CD4-positive, alpha-beta memory T cell (primary cell): Measurements from ENCODE around the gene SKA2. TPM values are rescaled to one million over a fixed set of nuclear protein-coding genes. Genes with fewer than 3 reads are reported as not detected.
A peak's percentile ranks its signal among the peaks of the same experiment; 100 is the strongest.

Experiments
- CTCF ChIA-PET: fragments of 350-600 bp; sonication (Branson Sonifier 250); formaldehyde crosslinking; loops from one replicate; lab custom pipeline; 2021; ENCODE audit warnings: inconsistent platforms; ENCODE audit not compliant: partially characterized antibody; lab: Charles Lee
- POLR2A ChIA-PET: fragments of 350-600 bp; sonication (Branson Sonifier 250); formaldehyde crosslinking; loops from one replicate; lab custom pipeline; 2021; ENCODE audit not compliant: partially characterized antibody; lab: Charles Lee
- DNase-seq, 5 donors: peaks; one replicate each; pipeline versions ENCODE4 v3.0.0 to v3.0.0-alpha.2; 2020 to 2022; ENCODE audit warnings: mixed read lengths in 1 of 5
- H3K27ac ChIP-seq: one replicate; pipeline ENCODE4 v1.7.0; 2013; ENCODE audit warnings: low read depth, low read length
- H3K27me3 ChIP-seq: 2 replicates; pipeline ENCODE4 v1.7.0; 2013; ENCODE audit warnings: mild to moderate bottlenecking, low read length, moderate library complexity; ENCODE audit not compliant: insufficient read depth
- H3K36me3 ChIP-seq: 2 replicates; pipeline ENCODE4 v1.7.0; 2013; ENCODE audit warnings: mild to moderate bottlenecking, low read length, moderate library complexity; ENCODE audit not compliant: insufficient read depth
- H3K4me1 ChIP-seq: 2 replicates; pipeline ENCODE4 v1.7.0; 2013; ENCODE audit warnings: mild to moderate bottlenecking, low read length, moderate library complexity; ENCODE audit not compliant: insufficient read depth
- H3K4me3 ChIP-seq, 2 donors: one replicate each; pipeline ENCODE4 v1.7.0; 2013; ENCODE audit warnings: low read length in 2 of 2, mild to moderate bottlenecking in 1 of 2
- H3K9me3 ChIP-seq, 2 donors: one replicate each; pipeline ENCODE4 v1.7.0; 2013; ENCODE audit warnings: low read length in 2 of 2, control low read depth in 1 of 2; ENCODE audit not compliant: control insufficient read depth in 1 of 2
- H3K27ac Mint-ChIP-seq, 7 donors: one replicate each; pipeline ENCODE4 v1.8.0; 2020 to 2021; ENCODE audit warnings: mixed read lengths in 7 of 7, mild to moderate bottlenecking in 6 of 7, inconsistent platforms in 3 of 7, moderate library complexity in 3 of 7
- H3K27me3 Mint-ChIP-seq, 2 donors: one replicate each; pipeline ENCODE4 v1.8.0; 2020 to 2021; ENCODE audit warnings: mixed read lengths in 2 of 2
- H3K36me3 Mint-ChIP-seq, 2 donors: one replicate each; pipeline ENCODE4 v1.8.0; 2020 to 2021; ENCODE audit warnings: mixed read lengths in 2 of 2, inconsistent platforms in 1 of 2, mild to moderate bottlenecking in 1 of 2
- H3K4me1 Mint-ChIP-seq, 4 donors: one replicate each; pipeline ENCODE4 v1.8.0; 2020 to 2021; ENCODE audit warnings: mixed read lengths in 4 of 4, mild to moderate bottlenecking in 1 of 4
- H3K4me3 Mint-ChIP-seq, 8 donors: one replicate each; pipeline ENCODE4 v1.8.0; 2020 to 2021; ENCODE audit warnings: mixed read lengths in 8 of 8, mild to moderate bottlenecking in 7 of 8, moderate library complexity in 6 of 8, inconsistent platforms in 3 of 8
- H3K9me3 Mint-ChIP-seq, 8 donors: one replicate each; pipeline ENCODE4 v1.8.0; 2020 to 2021; ENCODE audit warnings: mixed read lengths in 8 of 8, mild to moderate bottlenecking in 5 of 8, inconsistent platforms in 3 of 8, moderate library complexity in 1 of 8
- intact Hi-C: fragments of 100-400 bp; cut with micrococcal nuclease; formaldehyde crosslinking; loops from one replicate; pipeline ENCODE4 v1.15.1; 2023
- polyA plus RNA-seq, 2 donors: library from polyadenylated mRNA; unstranded; fragments of 300-500 nt; fragmentation: Illumina TruSeq; gene quantifications; one replicate each; pipeline ENCODE4 v1.2.3, GENCODE V29; 2021
- total RNA-seq, 2 experiments: library from RNA; stranded (reverse); gene quantifications; one replicate each; pipeline ENCODE4 v1.2.3, GENCODE V29; 2021

SKA2 gene
- total and polyA plus RNA-seq, 4 experiments from 2014 or later, result 19.6 to 43.1 (median 29.2) TPM

DNA sequence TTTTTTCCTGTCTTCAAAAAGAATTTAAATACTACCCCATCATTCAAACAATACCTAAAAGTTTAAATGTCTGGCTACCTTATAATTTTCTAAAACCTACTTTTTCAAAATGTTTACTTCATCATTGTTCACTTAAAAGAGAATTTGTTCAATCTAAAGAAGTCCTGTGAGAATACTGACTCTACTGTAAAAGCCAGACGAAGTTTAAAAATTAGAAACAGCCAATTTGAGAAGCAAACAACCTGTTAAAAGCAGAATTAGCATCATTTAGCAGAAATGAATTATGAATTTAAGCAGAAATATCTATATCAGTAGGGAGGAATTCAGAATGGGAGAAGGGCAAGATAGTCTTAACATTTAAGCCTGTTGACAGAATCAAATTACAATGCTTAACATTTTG lies 2.1 kb downstream of the SKA2 start:
- Histone ChIP-seq H3K4me3 (no peak overlapping the region), H3K27ac (no peak overlapping the region), H3K27me3 (no peaks in the 10 kb centered on the region), H3K36me3 (no peaks in the 10 kb centered on the region), H3K4me1 (peaks cover 64% of the 10 kb centered on the region), H3K9me3 (no peaks in the 10 kb centered on the region)
- peak overlapping the region in 5 of 8 donors; percentile 16 to 55 (median 44) for H3K4me3 Mint-ChIP-seq
- H3K27ac Mint-ChIP-seq, result peak overlapping the region in 1 of 7 donors; percentile 20
- peaks cover 29 to 47% (median 34%) of the 10 kb centered on the region in 4 donors for H3K4me1 Mint-ChIP-seq
- H3K9me3 Mint-ChIP-seq, result no peaks in the 10 kb centered on the region
- POLR2A ChIA-PET, result interaction anchor here (0.6 kb wide), 1 partner anchor 1240 kb away, joined by 3 read pairs; no protein-coding TSS in a partner anchor
- CTCF ChIA-PET, result interaction anchor here (1.2 kb wide), 1 partner anchor 23 kb away, joined by 3 read pairs; no protein-coding TSS in a partner anchor
- DNase-seq, result no peak
- intact Hi-C loops, result no loop called here
- no peaks in the 10 kb centered on the region for H3K27me3 Mint-ChIP-seq
- H3K36me3 Mint-ChIP-seq, result peaks cover 0 to 2% of the 10 kb centered on the region in 2 donors

DNA sequence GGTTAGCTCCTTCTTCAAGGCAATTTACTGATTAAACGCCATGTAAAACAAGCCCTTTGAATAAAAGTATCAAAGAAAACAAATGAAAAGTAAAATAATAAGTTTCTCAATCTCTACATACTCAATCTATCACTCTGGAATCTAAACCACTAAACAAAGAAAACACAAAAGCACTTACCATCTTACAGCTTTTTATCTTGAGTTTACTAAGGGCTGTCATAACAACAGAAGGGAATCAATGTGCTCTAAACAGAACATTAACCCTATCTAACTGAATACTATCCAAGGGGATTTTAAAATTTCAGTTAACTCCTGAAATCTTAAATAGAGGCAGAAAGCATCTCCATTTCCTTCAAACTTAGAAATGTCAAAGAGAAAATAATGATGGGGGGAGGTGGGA lies 3.4 kb downstream of the SKA2 start:
- H3K4me3 Mint-ChIP-seq, result peak overlapping the region in 6 of 8 donors; percentile 0 to 60 (median 30)
- Histone ChIP-seq H3K36me3 (no peaks in the 10 kb centered on the region), H3K9me3 (no peaks in the 10 kb centered on the region), H3K27me3 (no peaks in the 10 kb centered on the region), H3K27ac (no peak overlapping the region), H3K4me3 (no peak overlapping the region), H3K4me1 (peaks cover 60% of the 10 kb centered on the region)
- intact Hi-C loops, result no loop called here
- H3K27ac Mint-ChIP-seq, result peak overlapping the region in 5 of 7 donors; percentile 2 to 75 (median 14)
- H3K36me3 Mint-ChIP-seq, result peaks cover 0 to 3% of the 10 kb centered on the region in 2 donors
- no peaks in the 10 kb centered on the region for H3K9me3 Mint-ChIP-seq
- no peak for DNase-seq
- no peaks in the 10 kb centered on the region for H3K27me3 Mint-ChIP-seq
- ChIA-PET CTCF (interaction anchor here (1.2 kb wide), 1 partner anchor 21 kb away, joined by 3 read pairs; no protein-coding TSS in a partner anchor), POLR2A (interaction anchor here (0.8 to 1.1 kb wide), 5 partner anchors 15 to 61 kb away, joined by 3 to 4 read pairs (median 3); partner anchors contain the start of gene TRIM37)
- peaks cover 31 to 47% (median 34%) of the 10 kb centered on the region in 4 donors for H3K4me1 Mint-ChIP-seq

DNA sequence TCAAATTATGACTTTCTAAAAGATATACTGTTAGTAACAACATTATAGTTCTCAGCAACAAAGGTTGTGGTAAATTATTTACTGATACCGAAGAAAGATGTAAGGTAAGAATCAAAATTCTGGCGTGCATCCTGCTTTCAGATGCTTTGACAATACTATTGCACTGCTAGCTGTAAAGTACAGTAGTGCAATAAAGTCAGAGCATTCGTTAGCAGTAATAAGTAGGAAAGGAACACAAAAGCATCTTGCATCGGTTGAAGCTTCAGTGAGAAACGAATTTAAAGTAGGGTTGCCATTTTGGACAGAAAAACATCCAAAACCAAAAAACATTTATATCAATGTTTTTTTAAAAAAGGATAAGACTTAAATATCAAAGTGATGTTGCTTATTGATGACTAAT lies 4.0 kb downstream of the SKA2 start:
- Mint-ChIP-seq H3K4me3 (peak overlapping the region in 2 of 8 donors; percentile 6 to 28), H3K9me3 (no peaks in the 10 kb centered on the region), H3K4me1 (peaks cover 27 to 49% (median 35%) of the 10 kb centered on the region in 4 donors), H3K36me3 (peaks cover 0 to 4% of the 10 kb centered on the region in 2 donors), H3K27ac (peak overlapping the region in 1 of 7 donors; percentile 56), H3K27me3 (no peaks in the 10 kb centered on the region)
- DNase-seq, result peak in 1 of 5 donors; percentile 9
- Histone ChIP-seq H3K36me3 (no peaks in the 10 kb centered on the region), H3K27ac (no peak overlapping the region), H3K9me3 (no peaks in the 10 kb centered on the region), H3K4me3 (no peak overlapping the region), H3K27me3 (no peaks in the 10 kb centered on the region), H3K4me1 (peaks cover 54% of the 10 kb centered on the region)
- POLR2A ChIA-PET, result interaction anchor here (0.8 to 1.1 kb wide), 3 partner anchors 15 to 44 kb away, joined by 3 to 4 read pairs (median 3); partner anchors contain the start of gene TRIM37
- intact Hi-C loops, result no loop called here
- CTCF ChIA-PET, result no interaction called here

GRCh38 chr17:59149841-59150511 lies 5.0 kb downstream of the SKA2 start:
- intact Hi-C loops, result no loop called here
- Mint-ChIP-seq H3K27ac (peak overlapping the region in 4 of 7 donors; percentile 17 to 70 (median 18)), H3K36me3 (peaks cover 0 to 4% of the 10 kb centered on the region in 2 donors), H3K27me3 (no peaks in the 10 kb centered on the region), H3K9me3 (no peaks in the 10 kb centered on the region), H3K4me1 (peaks cover 30 to 58% (median 35%) of the 10 kb centered on the region in 4 donors), H3K4me3 (peak overlapping the region in 2 of 8 donors; percentile 30 to 53)
- H3K36me3 ChIP-seq, result no peaks in the 10 kb centered on the region
- no peak for DNase-seq
- no peak overlapping the region for H3K4me3 ChIP-seq
- H3K4me1 ChIP-seq, result peaks cover 58% of the 10 kb centered on the region
- H3K27ac ChIP-seq, result no peak overlapping the region
- CTCF ChIA-PET, result interaction anchor here (0.6 to 0.7 kb wide), 2 partner anchors 25 to 120 kb away, joined by 3 read pairs; no protein-coding TSS in a partner anchor
- POLR2A ChIA-PET, result interaction anchor here (1.4 kb wide), 1 partner anchor 43 kb away, joined by 3 read pairs; the partner anchor contains the start of gene TRIM37
- no peaks in the 10 kb centered on the region for H3K9me3 ChIP-seq
- H3K27me3 ChIP-seq, result no peaks in the 10 kb centered on the region

- H3K4me1 ChIP-seq, result peaks cover 55% of the 10 kb centered on the region
- intact Hi-C loops, result no loop called here
- H3K4me3 Mint-ChIP-seq, result no peak overlapping the region
- H3K27ac Mint-ChIP-seq, result no peak overlapping the region
- H3K4me3 ChIP-seq, result no peak overlapping the region
- H3K27ac ChIP-seq, result no peak overlapping the region
- H3K27me3 Mint-ChIP-seq, result no peaks in the 10 kb centered on the region
- POLR2A ChIA-PET, result interaction anchor here (1.4 kb wide), 1 partner anchor 43 kb away, joined by 3 read pairs; the partner anchor contains the start of gene TRIM37
- H3K36me3 ChIP-seq, result no peaks in the 10 kb centered on the region
- no peak for DNase-seq
- H3K4me1 Mint-ChIP-seq, result peaks cover 32 to 53% (median 36%) of the 10 kb centered on the region in 4 donors
- CTCF ChIA-PET, result no interaction called here
- no peaks in the 10 kb centered on the region for H3K9me3 ChIP-seq
- no peaks in the 10 kb centered on the region for H3K9me3 Mint-ChIP-seq
- no peaks in the 10 kb centered on the region for H3K27me3 ChIP-seq
- peaks cover 4 to 6% of the 10 kb centered on the region in 2 donors for H3K36me3 Mint-ChIP-seq
Observed at GRCh38 chr17:59149051-59149450, 5.9 kb downstream of the SKA2 start.

DNA sequence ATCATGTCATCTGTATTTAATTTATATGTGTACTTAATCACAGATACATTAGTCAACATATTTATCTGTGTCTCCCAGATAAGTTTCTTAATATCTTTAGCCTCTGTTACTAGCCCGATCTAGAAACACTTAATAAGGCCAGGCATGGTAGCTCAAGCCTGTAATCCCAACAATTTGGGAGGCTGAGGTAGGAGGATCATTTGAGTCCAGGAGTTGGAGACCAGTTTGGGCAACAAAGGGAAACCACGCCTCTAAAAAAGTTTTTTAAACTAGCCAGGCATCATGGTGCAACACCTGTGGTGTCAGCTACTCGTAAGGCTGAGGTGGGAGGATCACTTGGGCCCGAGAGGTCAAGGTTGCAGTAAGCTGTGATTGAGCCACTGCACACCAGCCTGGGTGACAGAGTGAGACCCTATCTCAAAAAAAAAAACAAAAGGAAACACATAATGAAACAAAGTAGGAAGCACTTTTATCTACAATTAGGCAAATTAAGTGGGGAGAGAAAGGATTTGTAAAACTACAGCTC lies 9.4 kb downstream of the SKA2 start:
- no peak for DNase-seq
- H3K36me3 ChIP-seq, result no peaks in the 10 kb centered on the region
- H3K27ac ChIP-seq, result no peak overlapping the region
- H3K27me3 ChIP-seq, result no peaks in the 10 kb centered on the region
- Mint-ChIP-seq H3K27ac (no peak overlapping the region), H3K4me1 (peaks cover 10 to 21% (median 17%) of the 10 kb centered on the region in 4 donors), H3K9me3 (no peaks in the 10 kb centered on the region), H3K36me3 (peaks cover 4 to 8% of the 10 kb centered on the region in 2 donors), H3K27me3 (no peaks in the 10 kb centered on the region), H3K4me3 (no peak overlapping the region)
- H3K4me3 ChIP-seq, result no peak overlapping the region
- intact Hi-C loops, result no loop called here
- CTCF ChIA-PET, result interaction anchor here (1.3 kb wide), 1 partner anchor 21 kb away, joined by 5 read pairs; no protein-coding TSS in a partner anchor
- H3K4me1 ChIP-seq, result peaks cover 22% of the 10 kb centered on the region
- H3K9me3 ChIP-seq, result no peaks in the 10 kb centered on the region
- POLR2A ChIA-PET, result interaction anchor here (1.4 kb wide), 1 partner anchor 10 kb away, joined by 8 read pairs; the partner anchor contains the start of genes PRR11 and SKA2

- CTCF ChIA-PET, result no interaction called here
- H3K4me1 ChIP-seq, result peaks cover 7% of the 10 kb centered on the region
Observed at GRCh38 chr17:59141860-59142259, 13.1 kb downstream of the SKA2 start.

More at GRCh38 chr17:59141860-59142259, 13.1 kb downstream of the SKA2 start:
- Mint-ChIP-seq H3K9me3 (no peaks in the 10 kb centered on the region), H3K4me3 (no peak overlapping the region), H3K36me3 (peaks cover 4 to 8% of the 10 kb centered on the region in 2 donors), H3K27ac (no peak overlapping the region), H3K4me1 (peaks cover 4 to 20% (median 11%) of the 10 kb centered on the region in 4 donors), H3K27me3 (no peaks in the 10 kb centered on the region)
- POLR2A ChIA-PET, result no interaction called here
- DNase-seq, result no peak
- Histone ChIP-seq H3K27me3 (no peaks in the 10 kb centered on the region), H3K4me3 (no peak overlapping the region), H3K27ac (no peak overlapping the region), H3K36me3 (no peaks in the 10 kb centered on the region), H3K9me3 (no peaks in the 10 kb centered on the region)
- intact Hi-C loops, result no loop called here
